H9 (cell line): ENCODE measurements around the gene RAB1B. TPM values are rescaled to one million over a fixed set of nuclear protein-coding genes. Genes with fewer than 3 reads are reported as not detected.

Experiments
- DNase-seq: peaks from one replicate; pipeline ENCODE4 v3.0.0-alpha.2; 2017
- H2AFZ ChIP-seq: one replicate; pipeline ENCODE4 v1.6.1; 2013; ENCODE audit warnings: mild to moderate bottlenecking, low read length, control low read depth, moderate library complexity
- H2AK5ac ChIP-seq: 2 replicates; pipeline ENCODE4 v1.6.1; 2013; ENCODE audit warnings: low read length, control low read depth, mixed read lengths; ENCODE audit not compliant: insufficient read length
- H2BK120ac ChIP-seq: one replicate; pipeline ENCODE4 v1.6.1; 2013; ENCODE audit warnings: low read depth, mild to moderate bottlenecking, low read length, control low read depth, inconsistent platforms; ENCODE audit not compliant: poor library complexity, severe bottlenecking
- H2BK12ac ChIP-seq: 2 replicates; pipeline ENCODE4 v1.6.1; 2013; ENCODE audit warnings: low read length, control low read depth, mixed read lengths, low read depth; ENCODE audit not compliant: insufficient read length
- H2BK15ac ChIP-seq: 2 replicates; pipeline ENCODE4 v1.6.1; 2013; ENCODE audit warnings: low read depth, low read length, control low read depth
- H2BK20ac ChIP-seq: one replicate; pipeline ENCODE4 v1.6.1; 2013; ENCODE audit warnings: low read depth, mild to moderate bottlenecking, low read length, control low read depth, inconsistent platforms; ENCODE audit not compliant: poor library complexity, severe bottlenecking
- H2BK5ac ChIP-seq: 2 replicates; pipeline ENCODE4 v1.6.1; 2013; ENCODE audit warnings: low read length, control low read depth, mixed read lengths; ENCODE audit not compliant: insufficient read length
- H3K14ac ChIP-seq: 2 replicates; pipeline ENCODE4 v1.6.1; 2013; ENCODE audit warnings: low read length, control low read depth; ENCODE audit not compliant: insufficient read depth
- H3K18ac ChIP-seq: 2 replicates; pipeline ENCODE4 v1.6.1; 2013; ENCODE audit warnings: low read depth, mild to moderate bottlenecking, mixed read lengths, low read length, control low read depth; ENCODE audit not compliant: insufficient read length
- H3K23ac ChIP-seq: 2 replicates; pipeline ENCODE4 v1.6.1; 2013; ENCODE audit warnings: low read length, control low read depth, mixed read lengths, low read depth; ENCODE audit not compliant: insufficient read length
- H3K23me2 ChIP-seq: 2 replicates; pipeline ENCODE4 v1.6.1; 2013; ENCODE audit warnings: low read depth, mild to moderate bottlenecking, mixed read lengths, low read length, control low read depth; ENCODE audit not compliant: insufficient read length, poor library complexity, severe bottlenecking
- H3K27ac ChIP-seq: 2 replicates; pipeline ENCODE4 v1.5.1; 2013; ENCODE audit warnings: low read length, control low read depth, mixed read lengths, low read depth; ENCODE audit not compliant: insufficient read length
- H3K27me3 ChIP-seq: 2 replicates; pipeline ENCODE4 v1.6.1; 2013; ENCODE audit warnings: low read length, control low read depth, inconsistent platforms; ENCODE audit not compliant: insufficient read depth
- H3K4ac ChIP-seq: 2 replicates; pipeline ENCODE4 v1.6.1; 2013; ENCODE audit warnings: low read depth, mild to moderate bottlenecking, control low read depth, inconsistent platforms, low read length, moderate library complexity
- H3K4me1 ChIP-seq: 2 replicates; pipeline ENCODE4 v1.6.1; 2013; ENCODE audit warnings: low read length, control low read depth, inconsistent platforms; ENCODE audit not compliant: insufficient read depth
- H3K4me2 ChIP-seq: 2 replicates; pipeline ENCODE4 v1.6.1; 2013; ENCODE audit warnings: low read length, control low read depth, mixed read lengths; ENCODE audit not compliant: insufficient read length, insufficient read depth
- H3K56ac ChIP-seq: 2 replicates; pipeline ENCODE4 v1.6.1; 2013; ENCODE audit warnings: low read depth, mild to moderate bottlenecking, mixed read lengths, low read length, control low read depth; ENCODE audit not compliant: insufficient read length
- H3K79me1 ChIP-seq: 2 replicates; pipeline ENCODE4 v1.6.1; 2013; ENCODE audit warnings: low read depth, mild to moderate bottlenecking, moderate library complexity, low read length, control low read depth, inconsistent platforms; ENCODE audit not compliant: insufficient read depth, poor library complexity, severe bottlenecking
- H3K79me2 ChIP-seq: 2 replicates; pipeline ENCODE4 v1.6.1; 2013; ENCODE audit warnings: low read length, control low read depth, inconsistent platforms; ENCODE audit not compliant: insufficient read depth
- H3K9ac ChIP-seq: 2 replicates; pipeline ENCODE4 v1.6.1; 2013; ENCODE audit warnings: low read length, control low read depth, mixed read lengths; ENCODE audit not compliant: insufficient read length; ENCODE audit errors: extremely low read depth
- H3K9me3 ChIP-seq: one replicate; pipeline ENCODE4 v1.6.1; 2013; ENCODE audit warnings: low read depth, low read length, inconsistent platforms; ENCODE audit not compliant: control insufficient read depth
- H3T11ph ChIP-seq: one replicate; pipeline ENCODE4 v1.6.1; 2013; ENCODE audit warnings: mild to moderate bottlenecking, low read length, control low read depth, inconsistent platforms
- H4K20me1 ChIP-seq: one replicate; pipeline ENCODE4 v1.6.1; 2013; ENCODE audit not compliant: control insufficient read depth, insufficient read length, insufficient read depth
- H4K5ac ChIP-seq: 2 replicates; pipeline ENCODE4 v1.6.1; 2013; ENCODE audit warnings: low read depth, mild to moderate bottlenecking, mixed read lengths, low read length, control low read depth; ENCODE audit not compliant: insufficient read length
- H4K8ac ChIP-seq: replicated peaks from 2 replicates; pipeline ENCODE4 v1.6.1; 2013; ENCODE audit warnings: low read length, control low read depth, mixed read lengths, low read depth; ENCODE audit not compliant: insufficient read length
- H4K91ac ChIP-seq: 2 replicates; pipeline ENCODE4 v1.6.1; 2013; ENCODE audit warnings: low read depth, mild to moderate bottlenecking, moderate library complexity, mixed read lengths, low read length, control low read depth; ENCODE audit not compliant: insufficient read length
- H3K27ac Mint-ChIP-seq, 3 experiments: 2 replicates in 2 of 3; 3 replicates in 1 of 3; pipeline ENCODE4 v1.8.0; 2020 to 2021; ENCODE audit warnings: mixed read lengths in 3 of 3, mild to moderate bottlenecking in 1 of 3, moderate library complexity in 1 of 3
- H3K27me3 Mint-ChIP-seq: 2 replicates; pipeline ENCODE4 v1.8.0; 2021; ENCODE audit warnings: low read depth, mild to moderate bottlenecking, moderate library complexity, mixed read lengths
- H3K36me3 Mint-ChIP-seq, 3 experiments: 2 replicates in 2 of 3; 3 replicates in 1 of 3; pipeline ENCODE4 v1.8.0; 2020 to 2021; ENCODE audit warnings: low read depth in 3 of 3, mixed read lengths in 3 of 3; ENCODE audit not compliant: insufficient read depth in 1 of 3
- H3K4me1 Mint-ChIP-seq, 2 experiments: 2 replicates each; pipeline ENCODE4 v1.8.0; 2020; ENCODE audit warnings: mixed read lengths in 2 of 2
- H3K4me3 Mint-ChIP-seq, 2 experiments: 2 replicates in 1 of 2; 3 replicates in 1 of 2; pipeline ENCODE4 v1.8.0; 2020 to 2021; ENCODE audit warnings: mild to moderate bottlenecking in 2 of 2, mixed read lengths in 2 of 2, moderate library complexity in 1 of 2
- H3K9me3 Mint-ChIP-seq, 2 experiments: 2 replicates in 1 of 2; 3 replicates in 1 of 2; pipeline ENCODE4 v1.8.0; 2020; ENCODE audit warnings: mild to moderate bottlenecking in 2 of 2, mixed read lengths in 2 of 2, moderate library complexity in 1 of 2
- CTCF ChIP-seq: fragments of 200-600 bp; sonication (generic); conservative IDR thresholded peaks from 3 replicates; pipeline ENCODE4 v1.8.0; 2021; ENCODE audit warnings: antibody characterized with exemption, mild to moderate bottlenecking
- WGBS: extraction: QIAGEN DNeasy Blood & Tissue Kit; methylation state at CpG from one replicate; pipeline ENCODE4 v1.1.7; 2013; ENCODE audit warnings: missing lambda C conversion rate, low lambda C conversion rate, mixed read lengths; ENCODE audit not compliant: insufficient read length; ENCODE audit errors: extremely low coverage; 5-methylcytosine and 5-hydroxymethylcytosine counted together
- total RNA-seq: library from RNA; stranded (reverse); gene quantifications from 2 replicates; pipeline ENCODE4 v1.2.1, GENCODE V29; 2021

The RAB1B gene
- total RNA-seq, 1 experiment from 2014 or later = 118 TPM

- Histone ChIP-seq H3K9ac (no peak overlapping the region), H3K4me2 (peak overlapping the region; percentile 3)
Measured at GRCh38 chr11:66292543-66293332, 24.3 kb downstream of the RAB1B start.

More at GRCh38 chr11:66292543-66293332, 24.3 kb downstream of the RAB1B start:
- Histone ChIP-seq H3T11ph (no peak overlapping the region), H4K20me1 (no peaks in the 10 kb centered on the region), H3K9me3 (no peaks in the 10 kb centered on the region), H3K4me1 (peaks cover 6% of the 10 kb centered on the region), H4K91ac (no peak overlapping the region), H2BK120ac (no peak overlapping the region), H3K23ac (no peak overlapping the region), H2AFZ (no peak overlapping the region), H3K23me2 (peaks cover 13% of the 10 kb centered on the region), H3K14ac (peak overlapping the region; percentile 12; the same call in 1 of the 2 replicates), H2BK20ac (no peak overlapping the region), H3K4ac (no peak overlapping the region), H2AK5ac (no peak overlapping the region), H2BK15ac (no peak overlapping the region), H4K5ac (no peak overlapping the region), H2BK5ac (no peak overlapping the region), H3K79me1 (no peaks in the 10 kb centered on the region), H3K27ac (no peak overlapping the region), H3K79me2 (peaks cover 1% of the 10 kb centered on the region; the same call in 1 of the 2 replicates), H3K56ac (no peak overlapping the region), H2BK12ac (no peak overlapping the region), H3K18ac (no peak overlapping the region), H4K8ac (no peak overlapping the region), H3K27me3 (peaks cover 8% of the 10 kb centered on the region; the same call in 1 of the 2 replicates)
- Mint-ChIP-seq H3K36me3 (peaks cover 0 to 2% (median 0%) of the 10 kb centered on the region in 3 experiments; a peak in 2 of 7 replicates), H3K27ac (no peak overlapping the region), H3K9me3 (no peaks in the 10 kb centered on the region), H3K4me1 (peaks cover 22 to 33% of the 10 kb centered on the region in 2 experiments), H3K27me3 (peaks cover 42% of the 10 kb centered on the region), H3K4me3 (peak overlapping the region; percentile 52 to 80)
- no CpG with 5 or more reads among the region's 17 CpGs for WGBS
- no peak for TF ChIP-seq CTCF
- no peak for DNase-seq
